Parathyroid adenoma (tissue), 2 donors: ENCODE data around the gene PLEKHJ1.

Experiments
- H2AFZ ChIP-seq: fragments of 300-600 bp; sonication (generic); one replicate; pipeline ENCODE4 v1.7.0; 2017; ENCODE audit warnings: antibody characterized with exemption, mild to moderate bottlenecking
- H3K27ac ChIP-seq: fragments of 300-600 bp; sonication (generic); one replicate; pipeline ENCODE4 v1.7.0; 2017
- H3K27me3 ChIP-seq: fragments of 300-600 bp; sonication (generic); one replicate; pipeline ENCODE4 v1.7.0; 2017; ENCODE audit warnings: low read length; ENCODE audit not compliant: control insufficient read depth, insufficient read depth
- H3K36me3 ChIP-seq: fragments of 300-600 bp; sonication (generic); one replicate; pipeline ENCODE4 v1.7.0; 2017; ENCODE audit warnings: low read length; ENCODE audit not compliant: control insufficient read depth, insufficient read depth
- H3K4me1 ChIP-seq: fragments of 300-600 bp; sonication (generic); one replicate; pipeline ENCODE4 v1.7.0; 2017; ENCODE audit warnings: control low read depth
- H3K4me2 ChIP-seq: fragments of 300-600 bp; sonication (generic); one replicate; pipeline ENCODE4 v1.7.0; 2017; ENCODE audit warnings: low read length
- H3K4me3 ChIP-seq: fragments of 300-600 bp; sonication (generic); one replicate; pipeline ENCODE4 v1.7.0; 2017; ENCODE audit warnings: low read depth, low read length
- H3K79me2 ChIP-seq: fragments of 300-600 bp; sonication (generic); one replicate; pipeline ENCODE4 v1.7.0; 2017; ENCODE audit warnings: control low read depth
- H3K9ac ChIP-seq: fragments of 300-600 bp; sonication (generic); one replicate; pipeline ENCODE4 v1.7.0; 2017; ENCODE audit warnings: mild to moderate bottlenecking
- H3K9me3 ChIP-seq: fragments of 300-600 bp; sonication (generic); one replicate; pipeline ENCODE4 v1.7.0; 2017; ENCODE audit warnings: low read length; ENCODE audit not compliant: control insufficient read depth
- CTCF ChIP-seq: fragments of 300-600 bp; sonication (generic); IDR thresholded peaks from one replicate; pipeline ENCODE4 v1.7.0; 2017; ENCODE audit warnings: antibody characterized with exemption, mild to moderate bottlenecking
- donor health status: primary hyperparathyroidism.

PLEKHJ1 gene

GRCh38 chr19:2212861-2213711 is 23.0 kb downstream of the PLEKHJ1 start:
- Histone ChIP-seq H3K4me2 (no peak overlapping the region), H3K27me3 (no peaks in the 10 kb centered on the region), H3K4me1 (no peaks in the 10 kb centered on the region), H3K27ac (no peak overlapping the region), H2AFZ (no peak overlapping the region), H3K4me3 (no peak overlapping the region), H3K9me3 (no peaks in the 10 kb centered on the region), H3K36me3 (no peaks in the 10 kb centered on the region), H3K9ac (no peak overlapping the region), H3K79me2 (no peaks in the 10 kb centered on the region)
- no peak for TF ChIP-seq CTCF

GRCh38 chr19:2210987-2211740 is 25.0 kb downstream of the PLEKHJ1 start:
- no peaks in the 10 kb centered on the region for H3K36me3 ChIP-seq
- no peaks in the 10 kb centered on the region for H3K4me1 ChIP-seq
- no peak overlapping the region for H3K9ac ChIP-seq
- no peak for TF ChIP-seq CTCF
- H3K27ac ChIP-seq, result no peak overlapping the region
- H3K4me3 ChIP-seq, result no peak overlapping the region
- H3K9me3 ChIP-seq, result no peaks in the 10 kb centered on the region
- no peak overlapping the region for H3K4me2 ChIP-seq
- no peaks in the 10 kb centered on the region for H3K27me3 ChIP-seq
- H3K79me2 ChIP-seq, result peaks cover 6% of the 10 kb centered on the region
- no peak overlapping the region for H2AFZ ChIP-seq

GRCh38 chr19:2210206-2210605 is 25.9 kb downstream of the PLEKHJ1 start:
- H3K4me2 ChIP-seq, result no peak overlapping the region
- no peaks in the 10 kb centered on the region for H3K4me1 ChIP-seq
- H2AFZ ChIP-seq, result no peak overlapping the region
- H3K9ac ChIP-seq, result no peak overlapping the region
- peaks cover 6% of the 10 kb centered on the region for H3K79me2 ChIP-seq
- no peaks in the 10 kb centered on the region for H3K9me3 ChIP-seq
- no peak overlapping the region for H3K4me3 ChIP-seq
- TF ChIP-seq CTCF, result no peak
- H3K36me3 ChIP-seq, result no peaks in the 10 kb centered on the region
- no peak overlapping the region for H3K27ac ChIP-seq
- no peaks in the 10 kb centered on the region for H3K27me3 ChIP-seq

GRCh38 chr19:2209408-2209807 is 26.7 kb downstream of the PLEKHJ1 start:
- H3K27me3 ChIP-seq, result no peaks in the 10 kb centered on the region
- H3K36me3 ChIP-seq, result no peaks in the 10 kb centered on the region
- H3K9ac ChIP-seq, result no peak overlapping the region
- no peaks in the 10 kb centered on the region for H3K4me1 ChIP-seq
- H3K27ac ChIP-seq, result no peak overlapping the region
- no peak overlapping the region for H3K4me3 ChIP-seq
- no peak overlapping the region for H2AFZ ChIP-seq
- no peaks in the 10 kb centered on the region for H3K9me3 ChIP-seq
- no peak overlapping the region for H3K4me2 ChIP-seq
- no peak for TF ChIP-seq CTCF
- peaks cover 6% of the 10 kb centered on the region for H3K79me2 ChIP-seq
